Measurements from ENCODE around the gene LTBR.
"Not testable (repeated sequence)": the region's sequence is repeated elsewhere in the genome, so short reads cannot be mapped to it uniquely, and the experiment has no call there.

Gene LTBR

GRCh38 chr12:6341417-6342139 is 42.4 kb upstream of the LTBR start, which contains the start of gene TNFRSF1A:
TSS of gene TNFRSF1A (minus strand) at chr12:6342076. CDS start at chr12:6341814, 262 bp downstream.
- ChIA-PET CTCF (interaction anchor here (1.3 kb wide), 1 partner anchor 14 kb away, joined by 3 read pairs; no protein-coding TSS in a partner anchor), POLR2A (interaction anchor here (0.8 to 2.4 kb wide), 5 partner anchors 9 to 192 kb away, joined by 3 to 8 read pairs (median 4); partner anchors contain the start of genes GAPDH and LTBR)
- DNase-seq (ENCODE audit: low read depth, low spot score), result no peak
- H3K4me3 ChIP-seq (ENCODE audit: low read depth, low read length), result peak within 1 kb of the TSS; percentile 100
- TF ChIP-seq CTCF (IDR thresholded peaks at IDR 0.05; ENCODE audit: insufficient read depth, low read length, missing control alignments), result no peak

- no peak for DNase-seq (ENCODE audit: low read depth, low spot score)
- TF ChIP-seq CTCF (IDR thresholded peaks at IDR 0.05; ENCODE audit: insufficient read depth, low read length, missing control alignments), result no peak
- ChIA-PET CTCF (interaction anchor here (1.3 kb wide), 1 partner anchor 15 kb away, joined by 3 read pairs; no protein-coding TSS in a partner anchor), POLR2A (interaction anchor here (0.6 to 1.3 kb wide), 4 partner anchors 9 to 192 kb away, joined by 3 to 8 read pairs (median 3); partner anchors contain the start of genes GAPDH, LTBR and VAMP1)
- H3K4me3 ChIP-seq (ENCODE audit: low read depth, low read length), result peak overlapping the region; percentile 100
Measured at GRCh38 chr12:6342140-6342889, 41.6 kb upstream of the LTBR start.

- DNase-seq (ENCODE audit: low read depth, low spot score), result no peak
- TF ChIP-seq CTCF (IDR thresholded peaks at IDR 0.05; ENCODE audit: insufficient read depth, low read length, missing control alignments), result no peak
- ChIA-PET CTCF (interaction anchor here (0.9 to 1.0 kb wide), 2 partner anchors 12 to 30 kb away, joined by 3 read pairs; no protein-coding TSS in a partner anchor), POLR2A (no interaction called here)
- H3K4me3 ChIP-seq (ENCODE audit: low read depth, low read length), result no peak overlapping the region
Measured at GRCh38 chr12:6343518-6343917, 40.4 kb upstream of the LTBR start.

GRCh38 chr12:6344101-6344660 is 39.8 kb upstream of the LTBR start:
- not testable (repeated sequence) for DNase-seq (ENCODE audit: low read depth, low spot score); H3K4me3 ChIP-seq (ENCODE audit: low read depth, low read length)
- ChIA-PET POLR2A (interaction anchor here (0.6 kb wide), 1 partner anchor 126 kb away, joined by 3 read pairs; the partner anchor contains the start of gene VAMP1), CTCF (interaction anchor here (0.9 to 1.0 kb wide), 2 partner anchors 11 to 31 kb away, joined by 3 read pairs; no protein-coding TSS in a partner anchor)

GRCh38 chr12:6345319-6346091 is 38.5 kb upstream of the LTBR start:
- ChIA-PET POLR2A (interaction anchor here (0.9 to 1.2 kb wide), 5 partner anchors 9 to 189 kb away, joined by 3 to 6 read pairs (median 4); partner anchors contain the start of gene GAPDH), CTCF (interaction anchor here (0.8 to 1.5 kb wide), 7 partner anchors 9 to 150 kb away, joined by 3 to 4 read pairs (median 3); no protein-coding TSS in a partner anchor)
- no peak overlapping the region for H3K4me3 ChIP-seq (ENCODE audit: low read depth, low read length)
- DNase-seq (ENCODE audit: low read depth, low spot score), result peak; percentile 77
- TF ChIP-seq CTCF (IDR thresholded peaks at IDR 0.05; ENCODE audit: insufficient read depth, low read length, missing control alignments), result no peak

Measured in AG04449 (cell line).